ENCODE measurements around the gene KISS1R. TPM values are rescaled to one million over a fixed set of nuclear protein-coding genes. Genes with fewer than 3 reads are reported as not detected.

Gene KISS1R
- total RNA-seq, 2 experiments from 2014 or later = 1.5 to 1.6 TPM

DNA sequence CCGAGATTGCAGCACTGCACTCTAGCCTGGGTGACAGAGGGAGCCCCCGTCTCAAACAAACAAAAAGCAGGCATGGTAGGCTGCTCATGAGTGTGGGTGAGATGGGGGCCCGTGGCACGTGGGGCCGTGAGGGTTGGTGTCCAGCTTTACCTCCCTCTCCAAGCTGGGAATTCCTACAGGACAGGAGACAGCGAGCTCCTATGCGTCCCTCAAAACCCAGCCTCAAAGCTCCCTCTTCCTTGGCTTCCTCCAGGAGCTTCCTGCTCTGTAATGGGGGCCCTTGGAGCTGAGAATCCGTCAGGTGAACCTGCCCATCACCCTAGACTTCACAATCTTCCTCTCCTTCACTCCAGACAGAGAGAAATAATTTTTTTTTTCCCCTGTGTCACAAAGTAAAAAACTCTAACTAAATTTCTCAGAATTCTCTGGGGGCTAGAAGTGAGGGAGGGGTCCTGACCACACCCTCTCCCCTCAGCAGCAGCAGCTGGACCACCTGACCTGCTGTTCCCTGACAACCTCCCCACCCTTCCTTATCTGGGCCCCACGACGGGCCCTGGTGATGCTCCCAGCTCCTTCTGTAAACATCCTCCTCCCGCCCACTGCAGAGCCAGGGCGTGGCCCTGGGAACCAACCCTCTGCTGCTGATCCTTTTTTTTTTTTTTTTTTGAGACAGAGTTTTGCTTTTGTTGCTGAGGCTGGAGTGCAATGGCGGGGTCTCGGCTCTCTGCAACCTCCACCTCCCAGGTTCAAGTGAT is 44.9 kb downstream of the KISS1R start:
- H3K27ac ChIP-seq (ENCODE audit: low read depth in 1 of 2, low read length in 2 of 2) = no peak overlapping the region
- TF ChIP-seq CTCF (IDR thresholded peaks at IDR 0.05) = no peak
- Mint-ChIP-seq H3K4me3 (no peak overlapping the region), H3K27me3 (no peaks in the 10 kb centered on the region), H3K9me3 (no peaks in the 10 kb centered on the region), H3K36me3 (ENCODE audit: low read depth) (peaks cover 5% of the 10 kb centered on the region), H3K4me1 (ENCODE audit: low read depth) (no peaks in the 10 kb centered on the region), H3K27ac (no peak overlapping the region)
- POLR2A ChIA-PET = interaction anchor here (0.6 kb wide), 1 partner anchor 10 kb away, joined by 3 read pairs; no protein-coding TSS in a partner anchor
- no peak overlapping the region for H3K4me3 ChIP-seq (ENCODE audit: low read length)
- H3K36me3 ChIP-seq (ENCODE audit: insufficient read depth, low read length) = peaks cover 7% of the 10 kb centered on the region
- no peaks in the 10 kb centered on the region for H3K27me3 ChIP-seq (ENCODE audit: control insufficient read depth in 1 of 2, insufficient read depth in 2 of 2, low read length in 2 of 2)
- intact Hi-C loops (cut with DNase I, micrococcal nuclease) = no loop called here
- ATAC-seq (ENCODE audit: poor library complexity) (no peak), DNase-seq (no peak)
- CTCF ChIA-PET = no interaction called here
- H3K9me3 ChIP-seq (ENCODE audit: control insufficient read depth in 1 of 2, insufficient read depth in 1 of 2, low read length in 2 of 2) = peaks cover 0 to 5% of the 10 kb centered on the region in 2 experiments
- H3K4me1 ChIP-seq (ENCODE audit: insufficient read depth, low read length) = peaks cover 6% of the 10 kb centered on the region

- Mint-ChIP-seq H3K27me3 (no peaks in the 10 kb centered on the region), H3K4me3 (no peak overlapping the region), H3K36me3 (ENCODE audit: low read depth) (peaks cover 11% of the 10 kb centered on the region), H3K4me1 (ENCODE audit: low read depth) (no peaks in the 10 kb centered on the region), H3K9me3 (no peaks in the 10 kb centered on the region), H3K27ac (no peak overlapping the region)
- peaks cover 6% of the 10 kb centered on the region for H3K4me1 ChIP-seq (ENCODE audit: insufficient read depth, low read length)
- intact Hi-C loops (cut with DNase I, micrococcal nuclease) = no loop called here
- no peak for TF ChIP-seq CTCF (IDR thresholded peaks at IDR 0.05)
- CTCF ChIA-PET = no interaction called here
- H3K9me3 ChIP-seq (ENCODE audit: control insufficient read depth in 1 of 2, insufficient read depth in 1 of 2, low read length in 2 of 2) = peaks cover 0 to 5% of the 10 kb centered on the region in 2 experiments
- POLR2A ChIA-PET = interaction anchor here (0.6 kb wide), 1 partner anchor 11 kb away, joined by 3 read pairs; no protein-coding TSS in a partner anchor
- DNase-seq = no peak
- H3K27ac ChIP-seq (ENCODE audit: low read depth in 1 of 2, low read length in 2 of 2) = no peak overlapping the region
- H3K4me3 ChIP-seq (ENCODE audit: low read length) = no peak overlapping the region
- ATAC-seq (ENCODE audit: poor library complexity) = no peak
- H3K36me3 ChIP-seq (ENCODE audit: insufficient read depth, low read length) = peaks cover 7% of the 10 kb centered on the region
- no peaks in the 10 kb centered on the region for H3K27me3 ChIP-seq (ENCODE audit: control insufficient read depth in 1 of 2, insufficient read depth in 2 of 2, low read length in 2 of 2)
Observed at GRCh38 chr19:962683-963400, 45.7 kb downstream of the KISS1R start.

GRCh38 chr19:963486-963951 is 46.4 kb downstream of the KISS1R start:
- CTCF ChIA-PET = no interaction called here

More at GRCh38 chr19:963486-963951, 46.4 kb downstream of the KISS1R start:
- Mint-ChIP-seq H3K36me3 (ENCODE audit: low read depth) (peaks cover 14% of the 10 kb centered on the region), H3K27me3 (no peaks in the 10 kb centered on the region), H3K27ac (no peak overlapping the region), H3K4me3 (no peak overlapping the region), H3K4me1 (ENCODE audit: low read depth) (no peaks in the 10 kb centered on the region), H3K9me3 (no peaks in the 10 kb centered on the region)
- POLR2A ChIA-PET = no interaction called here
- no peak for TF ChIP-seq CTCF (IDR thresholded peaks at IDR 0.05)
- no peaks in the 10 kb centered on the region for H3K27me3 ChIP-seq (ENCODE audit: control insufficient read depth in 1 of 2, insufficient read depth in 2 of 2, low read length in 2 of 2)
- ATAC-seq (ENCODE audit: poor library complexity) = no peak
- peaks cover 0 to 5% of the 10 kb centered on the region in 2 experiments for H3K9me3 ChIP-seq (ENCODE audit: control insufficient read depth in 1 of 2, insufficient read depth in 1 of 2, low read length in 2 of 2)
- peaks cover 6% of the 10 kb centered on the region for H3K4me1 ChIP-seq (ENCODE audit: insufficient read depth, low read length)
- intact Hi-C loops (cut with DNase I, micrococcal nuclease) = no loop called here
- H3K27ac ChIP-seq (ENCODE audit: low read depth in 1 of 2, low read length in 2 of 2) = no peak overlapping the region
- no peak overlapping the region for H3K4me3 ChIP-seq (ENCODE audit: low read length)
- DNase-seq = no peak
- H3K36me3 ChIP-seq (ENCODE audit: insufficient read depth, low read length) = peaks cover 8% of the 10 kb centered on the region
